ENCODE measurements around the gene OIT3.
"Not testable (repeated sequence)": the region's sequence is repeated elsewhere in the genome, so short reads cannot be mapped to it uniquely, and the experiment has no call there.

Gene OIT3

GRCh38 chr10:72903941-72904446, 10.5 kb downstream of the OIT3 start:
- not testable (repeated sequence) for DNase-seq

- DNase-seq = no peak
Observed at GRCh38 chr10:72904806-72905205, 11.3 kb downstream of the OIT3 start.

GRCh38 chr10:72906446-72906845, 12.9 kb downstream of the OIT3 start:
- DNase-seq = no peak

DNA sequence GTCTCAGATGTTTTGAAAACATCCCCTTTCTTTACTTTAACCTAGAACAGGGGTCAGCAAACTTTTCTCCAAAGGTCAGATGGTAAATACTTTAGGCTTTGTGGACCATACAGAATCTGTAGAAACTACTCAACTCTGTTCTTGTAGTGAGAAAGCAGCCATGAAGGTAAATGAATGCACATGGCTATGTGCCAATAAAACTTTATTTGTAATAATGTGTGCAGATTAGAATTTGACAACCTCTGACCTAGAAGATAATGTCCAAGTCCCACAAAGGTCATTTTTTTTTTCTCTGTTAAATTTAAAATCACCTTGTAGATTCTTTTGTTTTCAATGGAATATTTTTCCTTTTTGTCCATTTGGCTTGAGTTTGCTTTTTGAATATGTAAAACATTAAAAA, 17.2 kb downstream of the OIT3 start:
- DNase-seq = no peak

- DNase-seq = no peak
Observed at GRCh38 chr10:72911758-72912157, 18.2 kb downstream of the OIT3 start.

- no peak for DNase-seq
Observed at GRCh38 chr10:72912736-72913135, 19.2 kb downstream of the OIT3 start.

DNA sequence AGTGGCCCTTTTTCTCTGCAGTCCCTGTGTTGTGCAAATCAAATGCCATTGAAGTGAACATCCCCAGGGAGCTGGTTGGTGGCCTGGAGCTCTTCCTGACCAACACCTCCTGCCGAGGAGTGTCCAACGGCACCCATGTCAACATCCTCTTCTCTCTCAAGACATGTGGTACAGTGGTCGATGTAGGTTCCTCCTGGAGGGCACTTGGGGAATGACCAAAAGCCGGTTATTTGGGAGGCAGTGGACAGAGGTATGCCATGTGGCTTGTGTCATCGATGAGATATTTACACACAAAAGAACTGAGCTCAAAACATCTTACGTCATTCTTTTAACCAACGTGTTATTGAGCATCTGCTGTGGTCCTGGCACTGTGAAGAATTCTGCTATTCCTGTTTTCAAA, 19.7 kb downstream of the OIT3 start:
- no peak for DNase-seq

DNA sequence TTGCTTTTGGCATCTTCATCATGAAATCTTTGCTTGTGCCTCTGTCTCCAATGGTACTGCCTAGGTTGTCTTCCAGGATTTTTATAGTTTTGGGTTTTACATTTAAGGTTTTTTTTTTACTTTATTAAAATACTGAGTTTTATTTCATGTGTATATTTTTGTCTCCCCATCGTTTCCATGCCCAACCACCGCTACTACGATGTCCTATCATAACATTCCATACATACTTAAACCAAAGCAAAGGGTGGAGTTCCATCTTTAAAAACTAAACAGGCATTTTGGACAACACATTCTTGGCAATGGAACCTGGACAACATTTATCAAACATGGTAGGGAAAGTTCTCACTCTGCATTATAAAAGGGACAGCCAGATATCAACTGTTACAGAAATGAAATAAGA, 23.7 kb downstream of the OIT3 start:
- not testable (repeated sequence) for DNase-seq

DNA sequence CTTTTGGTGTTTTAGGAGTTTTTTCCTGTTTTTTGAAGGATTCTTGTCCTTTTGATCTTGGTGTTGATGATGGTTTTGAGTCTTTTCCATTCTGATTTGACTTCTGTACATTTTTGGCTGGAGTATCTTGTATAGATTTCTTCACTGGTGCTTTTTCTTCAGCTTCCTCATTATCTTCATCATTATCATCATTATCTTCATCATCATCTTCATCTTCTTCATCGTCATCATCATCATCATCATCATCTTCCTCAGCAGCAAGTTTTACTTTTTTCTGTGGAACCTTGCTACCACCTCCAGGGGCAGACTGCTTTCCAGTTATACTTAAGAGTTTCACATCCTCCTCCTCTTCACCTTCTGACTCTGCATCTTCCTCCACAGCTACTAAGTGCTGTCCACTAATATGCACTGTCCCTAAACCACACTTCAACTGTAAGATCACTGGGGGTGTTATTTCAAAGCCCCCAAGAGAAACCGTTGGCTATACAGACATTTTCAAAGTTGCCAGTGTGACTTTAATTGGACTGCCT, 24.3 kb downstream of the OIT3 start:
- DNase-seq = not testable (repeated sequence)

DNA sequence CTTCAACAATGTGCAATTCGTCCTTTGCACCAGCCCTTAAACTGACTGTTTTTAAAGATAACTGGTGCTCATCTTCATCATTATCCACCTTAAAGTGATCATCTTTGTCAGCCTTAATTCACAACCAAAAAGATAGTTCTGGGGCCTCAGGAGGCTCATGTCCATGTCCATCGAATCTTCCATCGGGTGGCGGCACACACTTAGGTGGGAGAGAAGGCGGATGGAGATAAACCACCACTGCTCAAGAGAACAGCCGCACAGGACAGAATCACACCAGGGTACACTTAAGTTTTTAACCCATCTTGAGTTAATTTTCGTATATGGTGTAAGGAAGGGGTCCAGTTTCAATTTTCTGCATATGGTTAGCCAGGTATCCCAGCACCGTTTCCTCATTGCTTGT, 24.8 kb downstream of the OIT3 start:
- DNase-seq = no peak

DNA sequence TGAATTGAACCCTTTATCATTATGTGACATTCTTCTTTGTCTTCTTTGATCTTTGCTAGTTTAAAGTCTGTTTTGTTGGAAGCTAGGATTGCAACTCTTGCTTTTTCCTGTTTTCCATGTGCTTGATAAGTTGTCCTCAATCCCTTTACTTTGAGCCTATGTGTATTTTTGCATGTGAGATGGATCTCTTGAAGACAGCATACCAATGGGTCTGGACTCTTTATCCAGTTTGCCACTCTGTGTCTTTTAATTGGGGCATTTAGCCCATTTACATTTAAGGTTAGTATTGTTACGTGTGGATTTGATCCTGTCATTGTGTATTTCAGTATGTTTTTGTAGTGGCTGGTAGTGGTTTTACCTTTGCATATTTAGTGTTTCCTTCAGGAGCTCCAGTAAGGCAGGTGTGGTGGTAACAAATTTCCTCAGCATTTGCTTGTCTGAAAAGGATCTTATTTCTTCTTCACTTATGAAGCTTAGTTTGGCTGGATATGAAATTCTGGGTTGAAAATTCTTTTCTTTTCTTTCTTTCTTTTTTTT, 27.7 kb downstream of the OIT3 start:
- DNase-seq = not testable (repeated sequence)

DNA sequence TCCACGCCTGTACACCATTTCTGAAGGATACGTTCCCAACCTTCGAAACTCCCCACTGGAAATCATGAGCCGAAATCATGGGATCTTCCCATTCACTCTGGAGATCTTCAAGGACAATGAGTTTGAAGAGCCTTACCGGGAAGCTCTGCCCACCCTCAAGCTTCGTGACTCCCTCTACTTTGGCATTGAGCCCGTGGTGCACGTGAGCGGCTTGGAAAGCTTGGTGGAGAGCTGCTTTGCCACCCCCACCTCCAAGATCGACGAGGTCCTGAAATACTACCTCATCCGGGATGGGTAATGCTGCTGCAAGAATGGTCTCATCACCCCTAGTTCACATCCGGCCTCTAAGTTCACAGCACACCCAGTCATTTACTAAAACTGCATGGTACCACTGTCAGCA, 30.8 kb downstream of the OIT3 start:
- no peak for DNase-seq

GRCh38 chr10:72925951-72926465, 32.5 kb downstream of the OIT3 start:
- no peak for DNase-seq

- no peak for DNase-seq
Observed at GRCh38 chr10:72927485-72927884, 33.9 kb downstream of the OIT3 start.

GRCh38 chr10:72928798-72929197, 35.3 kb downstream of the OIT3 start:
- no peak for DNase-seq

DNA sequence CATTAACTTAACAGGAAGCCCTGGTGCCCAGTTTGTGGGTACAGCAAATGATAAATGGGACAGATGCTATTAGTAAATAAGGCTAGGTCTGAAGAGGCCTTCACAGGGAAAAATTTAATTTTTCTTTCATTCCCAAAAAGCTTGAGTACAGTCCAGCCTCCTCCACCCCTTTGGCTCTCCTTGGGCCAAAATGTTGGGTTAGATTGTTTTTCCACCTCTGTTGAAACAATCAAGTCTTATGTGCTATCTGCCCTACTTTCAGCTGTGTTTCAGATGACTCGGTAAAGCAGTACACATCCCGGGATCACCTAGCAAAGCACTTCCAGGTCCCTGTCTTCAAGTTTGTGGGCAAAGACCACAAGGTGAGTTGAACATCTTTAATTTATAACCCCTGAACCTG, 36.7 kb downstream of the OIT3 start:
- DNase-seq = no peak

DNA sequence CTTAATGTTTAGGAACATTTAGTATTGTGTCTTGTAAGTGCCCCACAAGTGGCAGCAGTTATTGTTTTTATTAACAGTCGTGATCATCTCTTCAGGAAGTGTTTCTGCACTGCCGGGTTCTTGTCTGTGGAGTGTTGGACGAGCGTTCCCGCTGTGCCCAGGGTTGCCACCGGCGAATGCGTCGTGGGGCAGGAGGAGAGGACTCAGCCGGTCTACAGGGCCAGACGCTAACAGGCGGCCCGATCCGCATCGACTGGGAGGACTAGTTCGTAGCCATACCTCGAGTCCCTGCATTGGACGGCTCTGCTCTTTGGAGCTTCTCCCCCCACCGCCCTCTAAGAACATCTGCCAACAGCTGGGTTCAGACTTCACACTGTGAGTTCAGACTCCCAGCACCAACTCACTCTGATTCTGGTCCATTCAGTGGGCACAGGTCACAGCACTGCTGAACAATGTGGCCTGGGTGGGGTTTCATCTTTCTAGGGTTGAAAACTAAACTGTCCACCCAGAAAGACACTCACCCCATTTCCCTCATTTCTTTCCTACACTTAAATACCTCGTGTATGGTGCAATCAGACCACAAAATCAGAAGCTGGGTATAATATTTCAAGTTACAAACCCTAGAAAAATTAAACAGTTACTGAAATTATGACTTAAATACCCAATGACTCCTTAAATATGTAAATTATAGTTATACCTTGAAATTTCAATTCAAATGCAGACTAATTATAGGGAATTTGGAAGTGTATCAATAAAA, 38.9 kb downstream of the OIT3 start:
- no peak for DNase-seq

- no peak for DNase-seq
Observed at GRCh38 chr10:72935361-72935760, 41.8 kb downstream of the OIT3 start.

- DNase-seq = no peak
Observed at GRCh38 chr10:72943498-72944234, 50.1 kb downstream of the OIT3 start.

- no peak for DNase-seq
Observed at GRCh38 chr10:72946963-72947362, 53.4 kb downstream of the OIT3 start.

- no peak for DNase-seq
Observed at GRCh38 chr10:72948762-72949161, 55.2 kb downstream of the OIT3 start.

- DNase-seq = no peak
Observed at GRCh38 chr10:72951760-72952159, 58.2 kb downstream of the OIT3 start.

DNA sequence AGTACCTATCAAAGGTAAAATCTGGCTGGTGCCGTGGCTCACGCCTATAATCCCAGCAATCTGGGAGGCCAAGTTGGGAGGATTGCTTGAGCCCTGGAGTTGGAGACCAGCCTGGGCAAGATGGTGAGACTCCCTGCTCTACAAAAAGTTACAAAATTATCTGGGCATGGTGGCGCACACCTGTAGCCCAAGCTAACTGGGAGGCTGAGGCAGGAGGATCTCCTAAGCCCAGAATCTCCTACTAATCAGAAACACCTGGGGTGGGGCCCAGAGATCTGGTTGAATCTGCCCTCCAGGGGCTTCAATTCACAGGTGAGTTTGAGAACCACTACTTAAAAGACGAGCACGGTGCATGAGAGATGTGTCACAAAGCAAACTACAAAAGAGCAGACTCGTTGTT, 58.6 kb downstream of the OIT3 start:
- DNase-seq = no peak
